RWPE2 (cell line): ENCODE data around the gene SYN1.
"Not testable (repeated sequence)": the region's sequence is repeated elsewhere in the genome, so short reads cannot be mapped to it uniquely, and the experiment has no call there.

ENCODE experiments used
- ATAC-seq: fragments of 200-7000 bp; cut with Tn5 transposase; 3 replicates; pipeline ENCODE4 v1.9.1; 2021; ENCODE audit warnings: low read depth
- DNase-seq: peaks from one replicate; pipeline ENCODE4 v3.0.0-alpha.2; 2020; ENCODE audit warnings: low spot score
- H3K27ac ChIP-seq: fragments of 450-650 bp; 2 replicates; pipeline ENCODE4 v1.5.1; 2017; ENCODE audit warnings: mild to moderate bottlenecking; ENCODE audit not compliant: poor library complexity, severe bottlenecking
- H3K27me3 ChIP-seq: fragments of 250-450 bp; sonication (Bioruptor Pico); 2 replicates; pipeline ENCODE4 v1.5.1; 2021; ENCODE audit warnings: mild to moderate bottlenecking, moderate library complexity; ENCODE audit not compliant: insufficient read depth, poor library complexity, severe bottlenecking
- H3K36me3 ChIP-seq: fragments of 250-450 bp; sonication (Bioruptor Pico); 2 replicates; pipeline ENCODE4 v1.5.1; 2020; ENCODE audit warnings: low read depth, mild to moderate bottlenecking, moderate library complexity
- H3K4me1 ChIP-seq: fragments of 250-450 bp; sonication (Bioruptor Pico); 2 replicates; pipeline ENCODE4 v1.5.1; 2021; ENCODE audit warnings: mild to moderate bottlenecking, moderate library complexity; ENCODE audit not compliant: insufficient read depth, poor library complexity, severe bottlenecking
- H3K4me3 ChIP-seq: fragments of 250-450 bp; sonication (Bioruptor Pico); 2 replicates; pipeline ENCODE4 v1.5.1; 2021; ENCODE audit warnings: mild to moderate bottlenecking, moderate library complexity; ENCODE audit not compliant: severe bottlenecking
- H3K9me3 ChIP-seq: fragments of 250-450 bp; sonication (Bioruptor Pico); 2 replicates; pipeline ENCODE4 v1.5.1; 2021; ENCODE audit warnings: mild to moderate bottlenecking, moderate library complexity; ENCODE audit not compliant: severe bottlenecking
- CTCF ChIP-seq: fragments of 450-650 bp; IDR thresholded peaks from one replicate; pipeline ENCODE4 v1.5.1; 2017; ENCODE audit warnings: mild to moderate bottlenecking, moderate library complexity; ENCODE audit not compliant: poor library complexity, severe bottlenecking

SYN1 gene

GRCh38 chrX:47605024-47605423, 14.6 kb downstream of the SYN1 start:
- ATAC-seq (no peak), DNase-seq (no peak)
- Histone ChIP-seq H3K4me3 (no peak overlapping the region), H3K27ac (no peak overlapping the region), H3K4me1 (no peaks in the 10 kb centered on the region), H3K9me3 (no peaks in the 10 kb centered on the region), H3K36me3 (no peaks in the 10 kb centered on the region), H3K27me3 (no peaks in the 10 kb centered on the region)
- no peak for TF ChIP-seq CTCF

- not testable (repeated sequence) for H3K27me3 ChIP-seq, H3K4me3 ChIP-seq, H3K9me3 ChIP-seq, H3K27ac ChIP-seq, DNase-seq, H3K36me3 ChIP-seq, ATAC-seq, H3K4me1 ChIP-seq
These were observed 16.5 kb downstream of the SYN1 start for GRCh38 chrX:47603125-47603524.

- DNase-seq, result no peak
- H3K36me3 ChIP-seq, result no peaks in the 10 kb centered on the region
- H3K27me3 ChIP-seq, result no peaks in the 10 kb centered on the region
- no peak overlapping the region for H3K4me3 ChIP-seq
- H3K4me1 ChIP-seq, result no peaks in the 10 kb centered on the region
- H3K9me3 ChIP-seq, result no peaks in the 10 kb centered on the region
- ATAC-seq, result no peak
- TF ChIP-seq CTCF, result no peak
- no peak overlapping the region for H3K27ac ChIP-seq
These were observed 22.4 kb downstream of the SYN1 start for GRCh38 chrX:47597222-47597621.

- H3K4me3 ChIP-seq, result no peak overlapping the region
These were observed 23.4 kb downstream of the SYN1 start for GRCh38 chrX:47596256-47596655.

GRCh38 chrX:47595716-47596251, 23.9 kb downstream of the SYN1 start:
- Histone ChIP-seq H3K4me1 (no peaks in the 10 kb centered on the region), H3K27me3 (no peaks in the 10 kb centered on the region), H3K36me3 (no peaks in the 10 kb centered on the region), H3K4me3 (no peak overlapping the region), H3K9me3 (no peaks in the 10 kb centered on the region), H3K27ac (no peak overlapping the region)
- TF ChIP-seq CTCF, result no peak
- ATAC-seq (no peak), DNase-seq (no peak)

More at GRCh38 chrX:47596256-47596655, 23.4 kb downstream of the SYN1 start:
- ATAC-seq, result no peak
- no peaks in the 10 kb centered on the region for H3K36me3 ChIP-seq
- DNase-seq, result no peak
- no peaks in the 10 kb centered on the region for H3K9me3 ChIP-seq
- no peak for TF ChIP-seq CTCF
- H3K4me1 ChIP-seq, result no peaks in the 10 kb centered on the region
- H3K27me3 ChIP-seq, result no peaks in the 10 kb centered on the region
- H3K27ac ChIP-seq, result no peak overlapping the region
